ENCODE results near the gene FBXO5.

DNA sequence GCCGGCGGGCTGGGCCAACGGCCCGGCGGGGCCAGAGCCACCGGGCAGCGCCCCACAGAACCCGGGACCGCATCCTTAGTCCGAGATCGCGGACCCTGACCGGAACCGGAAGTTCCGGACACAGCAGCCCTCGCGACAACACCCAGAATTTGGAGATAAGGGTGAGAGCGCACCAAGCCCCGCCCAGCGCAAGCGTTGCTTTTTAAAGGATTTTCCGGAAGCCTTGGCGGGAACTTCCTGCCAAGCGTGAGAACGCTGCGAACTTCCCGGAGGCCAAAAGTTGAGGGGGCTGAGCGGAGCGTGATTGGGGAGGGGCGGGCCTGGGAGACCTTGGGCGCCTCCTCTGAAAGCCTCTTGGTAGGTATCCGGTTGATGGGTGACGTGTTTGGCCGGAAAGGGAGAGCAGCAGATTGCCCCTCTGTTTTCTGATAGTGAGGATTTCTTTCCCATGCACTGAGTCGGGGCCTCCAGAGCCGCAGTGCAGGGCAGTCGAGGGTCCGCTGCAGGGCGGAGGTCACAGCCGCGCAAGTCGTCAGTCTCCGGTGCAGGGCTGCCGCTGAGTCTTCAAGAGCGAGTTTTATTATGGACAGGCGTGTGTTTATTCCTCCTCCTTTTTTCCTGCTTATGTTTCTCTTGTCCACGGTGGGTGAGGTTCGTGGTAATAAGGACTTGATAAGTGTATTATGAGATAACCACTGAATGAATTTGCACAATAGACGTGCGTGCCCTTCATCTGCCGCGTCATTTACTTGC lies 19.9 kb upstream of the FBXO5 start, which contains the start of gene MTRF1L:
- TF ChIP-seq, protein P1, sequence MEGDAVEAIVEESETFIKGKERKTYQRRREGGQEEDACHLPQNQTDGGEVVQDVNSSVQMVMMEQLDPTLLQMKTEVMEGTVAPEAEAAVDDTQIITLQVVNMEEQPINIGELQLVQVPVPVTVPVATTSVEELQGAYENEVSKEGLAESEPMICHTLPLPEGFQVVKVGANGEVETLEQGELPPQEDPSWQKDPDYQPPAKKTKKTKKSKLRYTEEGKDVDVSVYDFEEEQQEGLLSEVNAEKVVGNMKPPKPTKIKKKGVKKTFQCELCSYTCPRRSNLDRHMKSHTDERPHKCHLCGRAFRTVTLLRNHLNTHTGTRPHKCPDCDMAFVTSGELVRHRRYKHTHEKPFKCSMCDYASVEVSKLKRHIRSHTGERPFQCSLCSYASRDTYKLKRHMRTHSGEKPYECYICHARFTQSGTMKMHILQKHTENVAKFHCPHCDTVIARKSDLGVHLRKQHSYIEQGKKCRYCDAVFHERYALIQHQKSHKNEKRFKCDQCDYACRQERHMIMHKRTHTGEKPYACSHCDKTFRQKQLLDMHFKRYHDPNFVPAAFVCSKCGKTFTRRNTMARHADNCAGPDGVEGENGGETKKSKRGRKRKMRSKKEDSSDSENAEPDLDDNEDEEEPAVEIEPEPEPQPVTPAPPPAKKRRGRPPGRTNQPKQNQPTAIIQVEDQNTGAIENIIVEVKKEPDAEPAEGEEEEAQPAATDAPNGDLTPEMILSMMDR (IDR thresholded peaks at IDR 0.05) = peak in 1 of 4 donors; percentile 11
- peak; percentile 85 for TF ChIP-seq POLR2A (IDR thresholded peaks at IDR 0.05)

Measured in right lobe of liver (tissue), 4 donors.